ENCODE data around the gene PLPP1. TPM values are rescaled to one million over a fixed set of nuclear protein-coding genes. Genes with fewer than 3 reads are reported as not detected.

The PLPP1 gene
- total RNA-seq, 2 donors from 2014 or later: 170 to 189 TPM

- Histone ChIP-seq H3K9me3 (no peaks in the 10 kb centered on the region), H3K27ac (no peak overlapping the region), H3K27me3 (no peaks in the 10 kb centered on the region), H3K4me1 (no peaks in the 10 kb centered on the region), H3K4me3 (no peak overlapping the region), H3K36me3 (peaks cover 44% of the 10 kb centered on the region)
- no peak for DNase-seq (ENCODE audit: low spot score)
- TF ChIP-seq, protein P1, sequence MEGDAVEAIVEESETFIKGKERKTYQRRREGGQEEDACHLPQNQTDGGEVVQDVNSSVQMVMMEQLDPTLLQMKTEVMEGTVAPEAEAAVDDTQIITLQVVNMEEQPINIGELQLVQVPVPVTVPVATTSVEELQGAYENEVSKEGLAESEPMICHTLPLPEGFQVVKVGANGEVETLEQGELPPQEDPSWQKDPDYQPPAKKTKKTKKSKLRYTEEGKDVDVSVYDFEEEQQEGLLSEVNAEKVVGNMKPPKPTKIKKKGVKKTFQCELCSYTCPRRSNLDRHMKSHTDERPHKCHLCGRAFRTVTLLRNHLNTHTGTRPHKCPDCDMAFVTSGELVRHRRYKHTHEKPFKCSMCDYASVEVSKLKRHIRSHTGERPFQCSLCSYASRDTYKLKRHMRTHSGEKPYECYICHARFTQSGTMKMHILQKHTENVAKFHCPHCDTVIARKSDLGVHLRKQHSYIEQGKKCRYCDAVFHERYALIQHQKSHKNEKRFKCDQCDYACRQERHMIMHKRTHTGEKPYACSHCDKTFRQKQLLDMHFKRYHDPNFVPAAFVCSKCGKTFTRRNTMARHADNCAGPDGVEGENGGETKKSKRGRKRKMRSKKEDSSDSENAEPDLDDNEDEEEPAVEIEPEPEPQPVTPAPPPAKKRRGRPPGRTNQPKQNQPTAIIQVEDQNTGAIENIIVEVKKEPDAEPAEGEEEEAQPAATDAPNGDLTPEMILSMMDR (IDR thresholded peaks at IDR 0.05): no peak
Measured at GRCh38 chr5:55402199-55402598, 132.6 kb downstream of the PLPP1 start.

GRCh38 chr5:55393501-55394175 is 141.1 kb downstream of the PLPP1 start:
- no peak for DNase-seq (ENCODE audit: low spot score)
- no peak overlapping the region for H3K27ac ChIP-seq
- TF ChIP-seq, protein P1 (IDR thresholded peaks at IDR 0.05): no peak
- peaks cover 5 to 10% of the 10 kb centered on the region in 2 donors for H3K9me3 ChIP-seq
- H3K4me1 ChIP-seq: peaks cover 0 to 5% of the 10 kb centered on the region in 2 donors
- H3K36me3 ChIP-seq: peaks cover 8% of the 10 kb centered on the region
- H3K27me3 ChIP-seq: no peaks in the 10 kb centered on the region
- H3K4me3 ChIP-seq: no peak overlapping the region

- DNase-seq (ENCODE audit: low spot score): no peak
- Histone ChIP-seq H3K27ac (no peak overlapping the region), H3K4me3 (no peak overlapping the region), H3K9me3 (peaks cover 5 to 10% of the 10 kb centered on the region in 2 donors), H3K36me3 (peaks cover 13% of the 10 kb centered on the region), H3K27me3 (no peaks in the 10 kb centered on the region), H3K4me1 (peaks cover 0 to 5% of the 10 kb centered on the region in 2 donors)
- TF ChIP-seq, protein P1 (IDR thresholded peaks at IDR 0.05): no peak
Measured at GRCh38 chr5:55392669-55393068, 142.1 kb downstream of the PLPP1 start.

GRCh38 chr5:55391707-55392106 is 143.1 kb downstream of the PLPP1 start:
- peaks cover 13% of the 10 kb centered on the region for H3K36me3 ChIP-seq

GRCh38 chr5:55387865-55388264 is 146.9 kb downstream of the PLPP1 start:
- TF ChIP-seq, protein P1 (IDR thresholded peaks at IDR 0.05): no peak
- no peak for DNase-seq (ENCODE audit: low spot score)
- no peak overlapping the region for H3K4me3 ChIP-seq
- H3K27ac ChIP-seq: no peak overlapping the region
- H3K9me3 ChIP-seq: peaks cover 8 to 21% of the 10 kb centered on the region in 2 donors
- H3K36me3 ChIP-seq: peaks cover 20% of the 10 kb centered on the region
- H3K27me3 ChIP-seq: no peaks in the 10 kb centered on the region
- H3K4me1 ChIP-seq: peaks cover 0 to 5% of the 10 kb centered on the region in 2 donors

More at GRCh38 chr5:55391707-55392106, 143.1 kb downstream of the PLPP1 start:
- H3K4me3 ChIP-seq: no peak overlapping the region
- peaks cover 0 to 5% of the 10 kb centered on the region in 2 donors for H3K4me1 ChIP-seq
- no peak for DNase-seq (ENCODE audit: low spot score)
- peaks cover 5 to 10% of the 10 kb centered on the region in 2 donors for H3K9me3 ChIP-seq
- H3K27me3 ChIP-seq: no peaks in the 10 kb centered on the region
- no peak overlapping the region for H3K27ac ChIP-seq
- TF ChIP-seq, protein P1 (IDR thresholded peaks at IDR 0.05): no peak

Data from right atrium auricular region (tissue), 2 donors.